Left ventricle myocardium inferior (tissue), 1 donor: ENCODE data around the gene COPB2. TPM values are rescaled to one million over a fixed set of nuclear protein-coding genes. Genes with fewer than 3 reads are reported as not detected.

Experiments used
- DNase-seq: peaks from one replicate; pipeline ENCODE4 v3.0.0-alpha.2; 2020
- H3K27ac ChIP-seq: fragments of 200-600 bp; replicated peaks from 2 replicates; pipeline ENCODE4 v1.8.0; 2021
- H3K27me3 ChIP-seq: fragments of 200-600 bp; 2 replicates; pipeline ENCODE4 v1.8.0; 2021; ENCODE audit warnings: low read depth
- H3K36me3 ChIP-seq: fragments of 200-600 bp; 2 replicates; pipeline ENCODE4 v1.8.0; 2021
- H3K4me1 ChIP-seq: fragments of 200-600 bp; 2 replicates; pipeline ENCODE4 v1.8.0; 2021
- H3K4me3 ChIP-seq: fragments of 200-600 bp; 2 replicates; pipeline ENCODE4 v1.8.0; 2021; ENCODE audit warnings: mild to moderate bottlenecking, moderate library complexity
- H3K9me3 ChIP-seq: fragments of 200-600 bp; replicated peaks from 2 replicates; pipeline ENCODE4 v1.8.0; 2021
- CTCF ChIP-seq: fragments of 200-600 bp; IDR thresholded peaks from 2 replicates; pipeline ENCODE4 v1.8.0; 2021; ENCODE audit warnings: antibody characterized with exemption, mild to moderate bottlenecking, borderline replicate concordance
- intact Hi-C: fragments of 100-400 bp; cut with micrococcal nuclease; formaldehyde crosslinking; loops from one replicate; pipeline ENCODE4 v1.11.0; 2022
- total RNA-seq: library from RNA; stranded (reverse); fragmentation: NEBNext Ultra II Directional; extraction: Animal tissue kit (Norgen Biotek cat#: 25700); gene quantifications from one replicate; pipeline ENCODE4 v1.2.1, GENCODE V29; 2021
- donor health status: DM: no; HTN: yes; CAD: no; lungs with severe emphysema.

COPB2 gene
- total RNA-seq, 1 donor from 2014 or later = 68.8 TPM

- intact Hi-C loops = no loop called here
- Histone ChIP-seq H3K36me3 (peaks cover 100% of the 10 kb centered on the region), H3K9me3 (no peaks in the 10 kb centered on the region), H3K4me1 (peaks cover 6% of the 10 kb centered on the region), H3K4me3 (no peak overlapping the region), H3K27me3 (no peaks in the 10 kb centered on the region), H3K27ac (no peak overlapping the region)
- TF ChIP-seq CTCF = no peak
- no peak for DNase-seq
Observed at GRCh38 chr3:139357899-139358298, 31.5 kb downstream of the COPB2 start.

- H3K4me1 ChIP-seq = peaks cover 6% of the 10 kb centered on the region
- DNase-seq = no peak
- no peaks in the 10 kb centered on the region for H3K27me3 ChIP-seq
- intact Hi-C loops = no loop called here
- peaks cover 100% of the 10 kb centered on the region for H3K36me3 ChIP-seq
- H3K27ac ChIP-seq = no peak overlapping the region
- no peak for TF ChIP-seq CTCF
- no peak overlapping the region for H3K4me3 ChIP-seq
- no peaks in the 10 kb centered on the region for H3K9me3 ChIP-seq
Observed at GRCh38 chr3:139355891-139356290, 33.6 kb downstream of the COPB2 start.

GRCh38 chr3:139355476-139355875 is 34.0 kb downstream of the COPB2 start:
- Histone ChIP-seq H3K9me3 (no peaks in the 10 kb centered on the region), H3K36me3 (peaks cover 100% of the 10 kb centered on the region), H3K4me1 (peaks cover 6% of the 10 kb centered on the region), H3K4me3 (no peak overlapping the region), H3K27ac (no peak overlapping the region), H3K27me3 (no peaks in the 10 kb centered on the region)
- DNase-seq = no peak
- intact Hi-C loops = no loop called here
- TF ChIP-seq CTCF = no peak

- Histone ChIP-seq H3K27me3 (no peaks in the 10 kb centered on the region), H3K4me1 (peaks cover 6% of the 10 kb centered on the region), H3K27ac (no peak overlapping the region), H3K36me3 (peaks cover 100% of the 10 kb centered on the region), H3K9me3 (no peaks in the 10 kb centered on the region), H3K4me3 (no peak overlapping the region)
- TF ChIP-seq CTCF = no peak
- intact Hi-C loops = no loop called here
- no peak for DNase-seq
Observed at GRCh38 chr3:139354661-139355060, 34.8 kb downstream of the COPB2 start.

- TF ChIP-seq CTCF = peak; percentile 61
- Histone ChIP-seq H3K4me1 (no peaks in the 10 kb centered on the region), H3K27me3 (no peaks in the 10 kb centered on the region), H3K27ac (no peak overlapping the region), H3K4me3 (no peak overlapping the region), H3K36me3 (peaks cover 100% of the 10 kb centered on the region), H3K9me3 (no peaks in the 10 kb centered on the region)
- intact Hi-C loops = no loop called here
- DNase-seq = no peak
Observed at GRCh38 chr3:139353920-139354556, 35.4 kb downstream of the COPB2 start.

GRCh38 chr3:139346771-139347170 is 42.7 kb downstream of the COPB2 start:
- Histone ChIP-seq H3K9me3 (no peaks in the 10 kb centered on the region), H3K4me1 (peaks cover 35% of the 10 kb centered on the region), H3K27me3 (no peaks in the 10 kb centered on the region), H3K27ac (no peak overlapping the region), H3K4me3 (no peak overlapping the region), H3K36me3 (peaks cover 51% of the 10 kb centered on the region)
- intact Hi-C loops = no loop called here
- no peak for DNase-seq
- TF ChIP-seq CTCF = no peak
